GM12878 (cell line): ENCODE data around the gene IMPG2. TPM values are rescaled to one million over a fixed set of nuclear protein-coding genes. Genes with fewer than 3 reads are reported as not detected.

ENCODE experiments used
- ATAC-seq: fragments of 200-7000 bp; cut with Tn5 transposase; 3 replicates; pipeline ENCODE4 v1.9.1; 2020; ENCODE audit warnings: mild to moderate bottlenecking, moderate library complexity
- BruUV-seq: library from RNA; stranded (reverse); fragments of 400-500 nt; replicated peaks from 2 replicates; lab custom pipeline; 2021; lab: Mats Ljungman, UMichigan
- CTCF ChIA-PET: fragments of 300-600 bp; sonication (Branson Sonifier 250); formaldehyde crosslinking; extraction: SDS; loops from one replicate; lab custom pipeline; 2021; ENCODE audit warnings: inconsistent platforms; lab: Yijun Ruan, JAX
- POLR2A ChIA-PET: fragments of 350-600 bp; formaldehyde crosslinking; extraction: SDS; loops from one replicate; lab custom pipeline; 2021; ENCODE audit warnings: inconsistent platforms; lab: Charles Lee
- RAD21 ChIA-PET: fragments of 300-600 bp; sonication (Branson Sonifier 250); formaldehyde crosslinking; loops from one replicate; lab custom pipeline; 2023; ENCODE audit warnings: antibody characterized with exemption; ENCODE audit not compliant: unreplicated experiment; lab: Charles Lee
- SMC1A ChIA-PET: fragments of 300-600 bp; sonication (Branson Sonifier 250); formaldehyde crosslinking; loops from one replicate; lab custom pipeline; 2023; ENCODE audit not compliant: unreplicated experiment, uncharacterized antibody; lab: Charles Lee
- DNase-seq: peaks from one replicate; pipeline ENCODE4 v3.0.0-alpha.2; 2011; ENCODE audit warnings: low read depth, low spot score
- FAIRE-seq: peaks from 3 replicates; lab custom pipeline; 2011; peaks lifted over from hg19 to GRCh38; lab: Jason Lieb, UNC
- H2AFZ ChIP-seq: 2 replicates; pipeline ENCODE4 v1.6.0; 2011; ENCODE audit warnings: low read depth, low read length, control low read depth; ENCODE audit not compliant: control insufficient read depth
- H3K27ac ChIP-seq: 2 replicates; pipeline ENCODE4 v1.5.1; 2011; ENCODE audit warnings: control low read depth; ENCODE audit not compliant: control insufficient read depth, insufficient read depth
- H3K27me3 ChIP-seq, 2 experiments: replicated peaks in 1 of 2; 2 replicates each; pipeline versions ENCODE4 v1.6.0 to v1.6.1; 2011; ENCODE audit warnings: low read length in 1 of 2; ENCODE audit not compliant: control insufficient read depth in 2 of 2, insufficient read depth in 2 of 2
- H3K36me3 ChIP-seq, 2 experiments: 2 replicates each; pipeline ENCODE4 v1.5.1; 2011; ENCODE audit warnings: low read length in 1 of 2; ENCODE audit not compliant: control insufficient read depth in 2 of 2, insufficient read depth in 2 of 2
- H3K4me1 ChIP-seq: 2 replicates; pipeline ENCODE4 v1.6.1; 2011; ENCODE audit warnings: mild to moderate bottlenecking, low read length, moderate library complexity, mixed read lengths; ENCODE audit not compliant: control insufficient read depth, insufficient read depth
- H3K4me2 ChIP-seq: 2 replicates; pipeline ENCODE4 v1.6.0; 2011; ENCODE audit warnings: control low read depth; ENCODE audit not compliant: control insufficient read depth, insufficient read depth
- H3K4me3 ChIP-seq: fragments of 200-600 bp; sonication (generic); 2 replicates; pipeline ENCODE4 v1.5.1; 2016
- H3K79me2 ChIP-seq: 2 replicates; pipeline ENCODE4 v1.6.0; 2011; ENCODE audit warnings: low read length; ENCODE audit not compliant: control insufficient read depth, insufficient read depth
- H3K9ac ChIP-seq: 2 replicates; pipeline ENCODE4 v1.8.0; 2011; ENCODE audit warnings: low read length, control low read depth, mixed read lengths; ENCODE audit not compliant: control insufficient read depth, insufficient read depth
- H3K9me3 ChIP-seq: replicated peaks from 3 replicates; pipeline ENCODE4 v1.5.1; 2011; ENCODE audit warnings: mild to moderate bottlenecking, low read length; ENCODE audit not compliant: control insufficient read depth, insufficient read depth
- H4K20me1 ChIP-seq: 2 replicates; pipeline ENCODE4 v1.6.0; 2011; ENCODE audit not compliant: control insufficient read depth, insufficient read depth
- BCLAF1 ChIP-seq: fragments of 450-650 bp; IDR thresholded peaks from 2 replicates; pipeline ENCODE4 v1.6.1; 2017; ENCODE audit warnings: antibody characterized with exemption, mild to moderate bottlenecking, moderate library complexity
- CEBPZ ChIP-seq: fragments of 150-350 bp; IDR thresholded peaks from 2 replicates; pipeline ENCODE4 v1.6.1; 2016; ENCODE audit warnings: low read depth, low read length
- E2F4 ChIP-seq: IDR thresholded peaks from 2 replicates; pipeline ENCODE4 v1.6.1; 2012; ENCODE audit warnings: low read depth, low read length, improper control_type of control experiment
- ELK1 ChIP-seq: IDR thresholded peaks from 2 replicates; pipeline ENCODE4 v1.6.1; 2012; ENCODE audit warnings: low read depth, low read length, improper control_type of control experiment
- EP300 ChIP-seq, 2 experiments: fragments of 150-350 bp in 1 of 2; IDR thresholded peaks; 2 replicates each; pipeline ENCODE4 v1.6.1; 2011 to 2012; ENCODE audit warnings: low read depth in 2 of 2, low read length in 2 of 2, borderline replicate concordance in 1 of 2, improper control_type of control experiment in 1 of 2, inconsistent platforms in 1 of 2; ENCODE audit not compliant: control insufficient read depth in 1 of 2
- FOS ChIP-seq: IDR thresholded peaks from 3 replicates; pipeline ENCODE4 v1.6.1; 2011; ENCODE audit warnings: borderline replicate concordance; ENCODE audit not compliant: insufficient read length; ENCODE audit errors: extremely low read depth
- GABPA ChIP-seq: IDR thresholded peaks from 2 replicates; pipeline ENCODE4 v1.6.1; 2014; ENCODE audit warnings: antibody characterized with exemption, low read depth, mild to moderate bottlenecking, inconsistent platforms
- ZBTB11 ChIP-seq: fragments of 450-650 bp; formaldehyde crosslinking; IDR thresholded peaks from 2 replicates; pipeline ENCODE4 v1.5.0; 2022; ENCODE audit warnings: mild to moderate bottlenecking, missing genetic modification characterization
- ZNF384 ChIP-seq: IDR thresholded peaks from 2 replicates; pipeline ENCODE4 v1.6.1; 2012; ENCODE audit warnings: low read depth, mild to moderate bottlenecking, low read length, improper control_type of control experiment, borderline replicate concordance
- WGBS: methylation state at CpG from one replicate; pipeline ENCODE4 v1.1.6; 2016; ENCODE audit warnings: low lambda C conversion rate; ENCODE audit not compliant: insufficient replicate concordance, insufficient coverage; ENCODE audit errors: missing lambda C conversion rate; 5-methylcytosine and 5-hydroxymethylcytosine counted together
- in situ Hi-C: fragments of 300-500 bp; cut with MboI; formaldehyde crosslinking; loops from 9 replicates; pipeline ENCODE4 v1.14.3; 2018; ENCODE audit warnings: mixed read lengths
- intact Hi-C: fragments of 100-400 bp; cut with micrococcal nuclease; formaldehyde crosslinking; loops from one replicate; pipeline ENCODE4 v1.14.2; 2022; ENCODE audit not compliant: unreplicated experiment
- polyA plus RNA-seq, 11 experiments: library from polyadenylated mRNA; depleted of rRNA in 4 of 11; unstranded in 6 of 11; stranded (reverse) in 5 of 11; fragments of >200 nt; fragmentation: Nextera tagmentation in 4 of 11; fragmentation: Illumina TruSeq in 1 of 11; extraction: Ambion mirVana in 4 of 11; extraction: Trizol in 1 of 11; gene quantifications; 1 replicate in 1 of 11; 2 replicates in 10 of 11; pipeline versions ENCODE4 v1.2.1 to v1.2.3, GENCODE V29; 2011 to 2016; ENCODE audit warnings: inconsistent platforms in 2 of 11, missing spikeins in 2 of 11, low read depth in 1 of 11
- total RNA-seq, 4 experiments: library from RNA; depleted of rRNA in 3 of 4; stranded (reverse); fragments of >200 nt in 3 of 4; fragmentation: Illumina TruSeq in 1 of 4; extraction: Trizol in 1 of 4; gene quantifications; 2 replicates each; pipeline versions ENCODE4 v1.2.1 to v1.2.3, GENCODE V29; 2013 to 2021

Gene IMPG2
- total and polyA plus RNA-seq, 10 of the 15 experiments (the other 5 are each of a cell fraction or from before 2014, with no cell fraction given): under 0.01 to 0.17 (median 0.10) TPM; not detected in 3

GRCh38 chr3:101252307-101252706, 68.1 kb downstream of the IMPG2 start:
- CTCF ChIA-PET: no interaction called here
- SMC1A ChIA-PET: interaction anchor here (1.2 to 1.4 kb wide), 3 partner anchors 12 to 22 kb away, joined by 3 to 4 read pairs (median 3); no protein-coding TSS in a partner anchor
- H3K4me1 ChIP-seq: no peaks in the 10 kb centered on the region
- no peak overlapping the region for H3K4me2 ChIP-seq
- no peaks in the 10 kb centered on the region; the same call in 2 of the 3 replicates for H3K9me3 ChIP-seq
- intact Hi-C loops (no loop called here), in situ Hi-C loops (no loop called here)
- FAIRE-seq: no peak
- H3K4me3 ChIP-seq: no peak overlapping the region
- RAD21 ChIA-PET: no interaction called here
- no peak for DNase-seq
- no peaks in the 10 kb centered on the region for H4K20me1 ChIP-seq
- no peak for ATAC-seq
- no peaks in the 10 kb centered on the region for H3K27me3 ChIP-seq
- POLR2A ChIA-PET: no interaction called here
- H3K27ac ChIP-seq: no peak overlapping the region
- no peaks in the 10 kb centered on the region for H3K36me3 ChIP-seq
- no peak overlapping the region for H3K9ac ChIP-seq
- no TSS peak for BruUV-seq
- no peaks in the 10 kb centered on the region for H3K79me2 ChIP-seq
- WGBS: 85% methylated on average over 1 of the region's 1 CpG
- no peak overlapping the region for H2AFZ ChIP-seq
- TF ChIP-seq FOS: no peak
- no peak for TF ChIP-seq GABPA
- TF ChIP-seq EP300 (IDR thresholded peaks at IDR 0.05; ENCODE audit: borderline replicate concordance in 1 of 2, control insufficient read depth in 1 of 2, low read depth in 2 of 2, low read length in 2 of 2): no peak
- no peak for TF ChIP-seq E2F4
- no peak for TF ChIP-seq BCLAF1
- TF ChIP-seq ZBTB11 (CRISPR knock-in tag): no peak
- no peak for TF ChIP-seq ELK1
- no peak for TF ChIP-seq CEBPZ
- no peak for TF ChIP-seq ZNF384
